GM19328 (cell line): ENCODE results near the gene FAHD2A.
"Not testable (repeated sequence)": the region's sequence is repeated elsewhere in the genome, so short reads cannot be mapped to it uniquely, and the experiment has no call there.

Experiments used
- ATAC-seq: cut with Tn5 transposase; IDR thresholded peaks from one replicate; pipeline ENCODE4 v1.9.1; 2021; ENCODE audit warnings: mild to moderate bottlenecking, moderate library complexity; ENCODE audit not compliant: unreplicated experiment

FAHD2A gene

GRCh38 chr2:95389245-95390119, 13.0 kb upstream of the FAHD2A start:
- no peak for ATAC-seq

- no peak for ATAC-seq
Observed at GRCh38 chr2:95390272-95390880, 12.1 kb upstream of the FAHD2A start.

GRCh38 chr2:95390881-95391321, 11.6 kb upstream of the FAHD2A start:
- ATAC-seq: no peak

DNA sequence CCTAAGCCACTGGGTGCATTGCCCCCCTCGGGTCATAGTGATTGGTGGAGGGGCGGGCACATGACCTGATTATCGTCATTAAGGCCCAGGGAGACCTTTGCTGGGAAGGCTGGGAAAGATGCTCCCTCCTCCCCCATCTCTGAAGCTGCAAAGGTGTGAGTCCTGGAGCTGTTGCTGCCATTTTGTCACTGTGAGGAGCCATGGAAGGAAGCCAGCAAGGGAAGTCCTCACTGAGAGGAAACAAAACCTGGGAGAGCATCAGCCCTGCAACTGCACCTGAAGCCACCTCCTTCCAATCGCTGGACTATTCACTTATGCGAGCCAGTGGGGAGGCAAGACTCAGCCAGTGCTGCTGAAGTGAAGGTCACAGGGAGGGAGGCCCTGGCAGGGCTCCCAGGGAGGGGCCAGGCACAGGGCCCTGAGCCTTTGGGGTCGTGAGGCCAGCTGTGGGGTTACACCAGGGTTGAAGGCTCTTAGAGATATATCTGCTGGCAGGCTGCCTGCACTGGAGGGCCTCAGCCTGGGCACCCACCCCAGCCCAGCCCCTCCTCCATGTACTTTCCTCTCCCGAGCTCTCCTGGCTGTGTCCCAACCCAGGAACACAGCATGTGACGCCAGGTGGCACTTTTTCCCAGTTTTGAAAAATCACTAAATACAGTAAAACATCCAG, 10.7 kb upstream of the FAHD2A start:
- ATAC-seq: no peak

GRCh38 chr2:95392320-95392719, 10.2 kb upstream of the FAHD2A start:
- no peak for ATAC-seq

DNA sequence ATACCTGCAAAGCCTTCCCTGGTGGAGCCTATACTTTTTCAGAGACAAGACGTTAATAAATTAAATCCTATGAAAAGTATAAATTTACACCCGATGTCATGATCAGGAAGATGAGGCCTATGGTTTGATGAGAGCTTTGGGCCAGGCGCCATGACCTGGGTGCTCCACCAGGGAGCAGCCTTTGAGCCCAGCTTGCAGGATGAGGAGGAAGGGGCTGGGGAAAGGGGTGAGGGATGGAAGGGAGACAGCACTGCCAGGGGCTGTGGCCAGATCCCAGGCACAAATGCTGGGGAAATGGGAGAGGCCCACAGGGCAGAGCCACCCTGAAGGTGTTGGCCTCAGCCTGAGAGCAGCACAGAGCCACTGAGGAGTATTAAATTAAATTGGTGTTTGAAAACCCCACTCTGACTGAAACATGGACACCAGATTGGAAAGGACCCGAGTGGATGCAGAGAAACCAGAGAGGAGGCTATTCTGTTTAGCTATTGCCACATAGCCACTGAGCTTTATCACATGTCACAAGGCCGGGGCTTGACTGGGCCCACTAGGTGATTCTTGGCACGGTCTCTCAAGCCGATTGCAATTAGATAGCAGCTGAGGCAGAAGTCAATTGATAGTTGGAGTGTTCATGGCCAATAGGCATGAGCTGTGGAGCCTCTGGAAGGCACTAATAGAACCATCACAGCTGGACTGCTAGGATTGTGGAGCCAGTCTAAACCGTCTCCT, 9.6 kb upstream of the FAHD2A start:
- no peak for ATAC-seq

GRCh38 chr2:95393901-95394300, 8.6 kb upstream of the FAHD2A start:
- ATAC-seq: no peak

DNA sequence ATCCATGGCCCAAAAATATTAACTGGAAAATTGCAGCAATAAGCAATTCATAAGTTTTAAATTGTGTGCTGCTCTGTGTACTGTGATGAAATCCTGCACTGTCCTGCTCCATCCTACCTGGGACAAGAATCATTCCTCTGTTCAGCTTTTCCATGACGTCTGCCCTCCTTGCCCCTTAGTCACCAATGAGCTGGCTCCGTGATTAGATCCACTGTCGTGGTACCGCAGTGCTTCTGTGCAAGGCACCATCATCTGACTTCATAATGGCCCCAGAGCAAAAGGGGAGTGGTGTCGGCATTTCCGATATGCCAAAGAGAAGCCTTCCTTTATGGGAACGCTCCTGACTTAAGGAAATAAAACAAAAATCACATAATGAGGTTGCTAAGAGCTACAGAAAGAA, 3.4 kb upstream of the FAHD2A start:
- ATAC-seq: no peak

GRCh38 chr2:95401480-95401879, 1.0 kb upstream of the FAHD2A start:
- no peak for ATAC-seq

DNA sequence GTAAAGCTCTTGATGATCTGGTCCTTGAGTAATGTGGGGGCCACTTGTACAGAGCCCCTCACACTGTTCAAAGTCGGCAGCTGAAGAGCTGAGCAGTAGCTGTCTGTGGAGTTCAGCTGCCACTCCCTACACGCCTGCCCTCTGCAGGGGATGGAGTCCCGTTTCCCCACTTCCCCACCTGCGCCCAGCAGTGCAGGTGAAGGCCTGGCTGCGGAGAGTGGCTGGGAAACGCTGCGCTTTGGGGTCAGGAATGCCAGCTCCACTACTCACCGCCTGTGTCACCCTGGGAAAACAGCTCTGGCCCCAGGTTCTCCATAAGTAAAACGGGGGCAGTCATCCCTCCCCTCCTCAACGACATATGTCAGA, 521 bp upstream of the FAHD2A start:
- ATAC-seq: not testable (repeated sequence)

DNA sequence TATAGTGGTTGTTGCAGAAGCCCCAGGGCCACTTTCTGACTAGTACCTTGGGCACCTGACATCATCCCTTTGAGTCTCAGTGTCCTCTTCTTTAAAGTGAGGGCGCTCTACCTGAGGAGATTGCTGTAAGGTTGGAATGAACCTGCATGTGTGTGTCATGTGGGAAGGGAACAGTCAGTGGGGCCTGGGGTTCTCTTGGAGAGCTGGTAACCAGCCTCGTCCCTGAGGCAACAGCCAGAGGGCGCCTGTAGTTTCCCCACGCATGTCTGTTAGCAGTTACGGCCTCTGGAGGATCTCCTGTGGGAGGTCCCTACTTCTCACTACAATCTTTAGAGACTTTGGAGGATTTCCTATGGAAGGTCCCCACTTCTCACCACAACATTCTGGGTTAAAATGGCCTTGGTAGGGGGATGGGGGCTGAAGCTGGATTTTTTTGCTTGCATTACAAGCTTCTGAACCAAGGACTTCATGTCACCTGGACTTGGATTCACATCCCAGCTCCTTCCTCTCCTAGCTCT, 755 bp downstream of the FAHD2A start:
- ATAC-seq: not testable (repeated sequence)

GRCh38 chr2:95403824-95404223, 1.3 kb downstream of the FAHD2A start:
- not testable (repeated sequence) for ATAC-seq

GRCh38 chr2:95404676-95405075, 2.2 kb downstream of the FAHD2A start:
- not testable (repeated sequence) for ATAC-seq

DNA sequence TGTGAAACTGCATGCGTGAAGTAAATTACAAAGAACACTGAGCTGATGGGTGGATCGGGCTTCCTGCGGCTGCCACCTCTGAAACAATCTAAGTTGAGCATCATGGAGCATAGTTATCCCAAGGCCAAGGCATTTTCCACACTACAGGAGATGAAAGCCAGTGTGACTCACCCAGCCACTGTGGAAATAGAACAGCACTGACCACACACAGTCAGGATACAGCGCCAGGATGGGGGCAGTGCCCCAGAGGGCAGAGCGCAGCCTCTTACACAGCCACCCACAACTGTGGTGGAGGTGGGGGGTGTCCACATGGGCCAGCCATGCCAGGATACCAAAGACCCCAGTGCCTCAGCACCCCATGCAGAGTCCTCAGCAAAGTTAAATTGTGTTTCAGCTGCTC, 8.7 kb downstream of the FAHD2A start:
- not testable (repeated sequence) for ATAC-seq

- not testable (repeated sequence) for ATAC-seq
Observed at GRCh38 chr2:95414015-95414594, 11.6 kb downstream of the FAHD2A start.

DNA sequence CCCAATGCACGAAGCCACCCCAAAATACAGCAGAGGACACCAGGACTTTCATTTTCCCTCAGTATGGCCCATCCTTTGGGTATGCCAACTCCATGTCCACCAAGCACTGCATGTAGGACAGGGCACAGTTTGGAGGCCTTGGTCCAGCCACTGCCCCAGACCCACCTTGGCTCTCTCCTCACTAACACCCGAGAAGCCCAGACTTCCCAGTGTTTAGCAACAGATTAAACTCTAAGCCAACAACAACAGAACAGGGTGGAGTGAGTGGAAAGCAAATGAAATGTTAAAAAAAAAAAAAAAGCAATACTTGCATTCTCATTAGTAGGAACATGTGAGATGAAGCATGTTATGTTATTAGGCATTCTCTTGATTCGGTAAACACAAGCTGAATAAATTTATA, 12.6 kb downstream of the FAHD2A start:
- ATAC-seq: not testable (repeated sequence)

- ATAC-seq: not testable (repeated sequence)
Observed at GRCh38 chr2:95415561-95415960, 13.1 kb downstream of the FAHD2A start.

GRCh38 chr2:95427196-95427867, 24.8 kb downstream of the FAHD2A start:
- not testable (repeated sequence) for ATAC-seq

GRCh38 chr2:95429748-95430467, 27.4 kb downstream of the FAHD2A start:
- not testable (repeated sequence) for ATAC-seq
